Activated T-cell treated with anti-CD3 and anti-CD28 coated beads for 4 hours (primary cell): ENCODE results near the gene TSHZ2.
"Not testable (repeated sequence)": the region's sequence is repeated elsewhere in the genome, so short reads cannot be mapped to it uniquely, and the experiment has no call there.

Experiments
- DNase-seq: peaks from one replicate; pipeline ENCODE4 v3.0.0-alpha.2; 2020

TSHZ2 gene

GRCh38 chr20:53529658-53530057 lies 557.5 kb downstream of the TSHZ2 start:
- DNase-seq: no peak

- no peak for DNase-seq
These were observed 558.3 kb downstream of the TSHZ2 start for GRCh38 chr20:53530440-53530839.

- DNase-seq: not testable (repeated sequence)
These were observed 560.6 kb downstream of the TSHZ2 start for GRCh38 chr20:53532654-53533312.

- no peak for DNase-seq
These were observed 561.3 kb downstream of the TSHZ2 start for GRCh38 chr20:53533500-53533899.

GRCh38 chr20:53534037-53534436 lies 561.9 kb downstream of the TSHZ2 start:
- no peak for DNase-seq

GRCh38 chr20:53535878-53536277 lies 563.7 kb downstream of the TSHZ2 start:
- no peak for DNase-seq

- not testable (repeated sequence) for DNase-seq
These were observed 564.2 kb downstream of the TSHZ2 start for GRCh38 chr20:53536382-53536781.

GRCh38 chr20:53539516-53539915 lies 567.4 kb downstream of the TSHZ2 start:
- no peak for DNase-seq
